GM12878 (cell line): Measurements from ENCODE around the gene SLC16A10.

Experiments used
- CREM ChIP-seq: IDR thresholded peaks from 2 replicates; pipeline ENCODE4 v1.6.1; 2014; ENCODE audit warnings: antibody characterized with exemption, low read depth
- POLR2AphosphoS5 ChIP-seq: IDR thresholded peaks from 2 replicates; pipeline ENCODE4 v1.6.1; 2011; ENCODE audit warnings: mild to moderate bottlenecking, low read length, inconsistent platforms
- RCOR1 ChIP-seq: conservative IDR thresholded peaks from 2 replicates; pipeline ENCODE4 v1.6.1; 2012; ENCODE audit warnings: low read depth, low read length, improper control_type of control experiment

GRCh38 chr6:111061508-111061907 lies 25.8 kb upstream of the SLC16A10 start:
- TF ChIP-seq RCOR1, result no peak
- TF ChIP-seq POLR2AphosphoS5, result no peak
- no peak for TF ChIP-seq CREM
